Measurements from ENCODE around the gene DNAJA3. TPM values are rescaled to one million over a fixed set of nuclear protein-coding genes. Genes with fewer than 3 reads are reported as not detected.
A peak's percentile ranks its signal among the peaks of the same experiment; 100 is the strongest.

The DNAJA3 gene
- total and polyA plus RNA-seq, 10 of the 15 experiments (the other 5 are each of a cell fraction or from before 2014, with no cell fraction given) = 8.4 to 141 (median 60.8) TPM

- TF ChIP-seq ZNF207 (IDR thresholded peaks at IDR 0.05; ENCODE audit: borderline replicate concordance) = peak; percentile 88; the same call in 1 of the 2 replicates
- TF ChIP-seq, protein P1, sequence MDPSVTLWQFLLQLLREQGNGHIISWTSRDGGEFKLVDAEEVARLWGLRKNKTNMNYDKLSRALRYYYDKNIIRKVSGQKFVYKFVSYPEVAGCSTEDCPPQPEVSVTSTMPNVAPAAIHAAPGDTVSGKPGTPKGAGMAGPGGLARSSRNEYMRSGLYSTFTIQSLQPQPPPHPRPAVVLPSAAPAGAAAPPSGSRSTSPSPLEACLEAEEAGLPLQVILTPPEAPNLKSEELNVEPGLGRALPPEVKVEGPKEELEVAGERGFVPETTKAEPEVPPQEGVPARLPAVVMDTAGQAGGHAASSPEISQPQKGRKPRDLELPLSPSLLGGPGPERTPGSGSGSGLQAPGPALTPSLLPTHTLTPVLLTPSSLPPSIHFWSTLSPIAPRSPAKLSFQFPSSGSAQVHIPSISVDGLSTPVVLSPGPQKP (IDR thresholded peaks at IDR 0.05; ENCODE audit: low read depth, low read length) = no peak; the same call in 1 of the 2 replicates
- TF ChIP-seq, protein P2, sequence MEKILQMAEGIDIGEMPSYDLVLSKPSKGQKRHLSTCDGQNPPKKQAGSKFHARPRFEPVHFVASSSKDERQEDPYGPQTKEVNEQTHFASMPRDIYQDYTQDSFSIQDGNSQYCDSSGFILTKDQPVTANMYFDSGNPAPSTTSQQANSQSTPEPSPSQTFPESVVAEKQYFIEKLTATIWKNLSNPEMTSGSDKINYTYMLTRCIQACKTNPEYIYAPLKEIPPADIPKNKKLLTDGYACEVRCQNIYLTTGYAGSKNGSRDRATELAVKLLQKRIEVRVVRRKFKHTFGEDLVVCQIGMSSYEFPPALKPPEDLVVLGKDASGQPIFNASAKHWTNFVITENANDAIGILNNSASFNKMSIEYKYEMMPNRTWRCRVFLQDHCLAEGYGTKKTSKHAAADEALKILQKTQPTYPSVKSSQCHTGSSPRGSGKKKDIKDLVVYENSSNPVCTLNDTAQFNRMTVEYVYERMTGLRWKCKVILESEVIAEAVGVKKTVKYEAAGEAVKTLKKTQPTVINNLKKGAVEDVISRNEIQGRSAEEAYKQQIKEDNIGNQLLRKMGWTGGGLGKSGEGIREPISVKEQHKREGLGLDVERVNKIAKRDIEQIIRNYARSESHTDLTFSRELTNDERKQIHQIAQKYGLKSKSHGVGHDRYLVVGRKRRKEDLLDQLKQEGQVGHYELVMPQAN (conservative IDR thresholded peaks at IDR 0.05) = no peak; the same call in 1 of the 2 replicates
- peak; percentile 98 for TF ChIP-seq POLR2A (IDR thresholded peaks at IDR 0.05; ENCODE audit: low read depth, low read length)
- TF ChIP-seq, protein P3, sequence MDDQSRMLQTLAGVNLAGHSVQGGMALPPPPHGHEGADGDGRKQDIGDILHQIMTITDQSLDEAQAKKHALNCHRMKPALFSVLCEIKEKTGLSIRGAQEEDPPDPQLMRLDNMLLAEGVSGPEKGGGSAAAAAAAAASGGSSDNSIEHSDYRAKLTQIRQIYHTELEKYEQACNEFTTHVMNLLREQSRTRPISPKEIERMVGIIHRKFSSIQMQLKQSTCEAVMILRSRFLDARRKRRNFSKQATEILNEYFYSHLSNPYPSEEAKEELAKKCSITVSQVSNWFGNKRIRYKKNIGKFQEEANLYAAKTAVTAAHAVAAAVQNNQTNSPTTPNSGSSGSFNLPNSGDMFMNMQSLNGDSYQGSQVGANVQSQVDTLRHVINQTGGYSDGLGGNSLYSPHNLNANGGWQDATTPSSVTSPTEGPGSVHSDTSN (IDR thresholded peaks at IDR 0.05; ENCODE audit: insufficient replicate concordance, low read depth, low read length) = no peak
- no peak for TF ChIP-seq BCL11A (IDR thresholded peaks at IDR 0.05; ENCODE audit: low read depth, low read length)
- TF ChIP-seq SMAD1 (IDR thresholded peaks at IDR 0.05; ENCODE audit: low read depth, partially characterized antibody) = peak; percentile 90
- TF ChIP-seq PRDM15 (CRISPR knock-in tag; IDR thresholded peaks at IDR 0.05) = no peak
- TF ChIP-seq ATF3 (IDR thresholded peaks at IDR 0.05; ENCODE audit: borderline replicate concordance, extremely low read depth, low read depth, low read length) = peak; percentile 45; the same call in 1 of the 2 replicates
- TF ChIP-seq, protein P4, sequence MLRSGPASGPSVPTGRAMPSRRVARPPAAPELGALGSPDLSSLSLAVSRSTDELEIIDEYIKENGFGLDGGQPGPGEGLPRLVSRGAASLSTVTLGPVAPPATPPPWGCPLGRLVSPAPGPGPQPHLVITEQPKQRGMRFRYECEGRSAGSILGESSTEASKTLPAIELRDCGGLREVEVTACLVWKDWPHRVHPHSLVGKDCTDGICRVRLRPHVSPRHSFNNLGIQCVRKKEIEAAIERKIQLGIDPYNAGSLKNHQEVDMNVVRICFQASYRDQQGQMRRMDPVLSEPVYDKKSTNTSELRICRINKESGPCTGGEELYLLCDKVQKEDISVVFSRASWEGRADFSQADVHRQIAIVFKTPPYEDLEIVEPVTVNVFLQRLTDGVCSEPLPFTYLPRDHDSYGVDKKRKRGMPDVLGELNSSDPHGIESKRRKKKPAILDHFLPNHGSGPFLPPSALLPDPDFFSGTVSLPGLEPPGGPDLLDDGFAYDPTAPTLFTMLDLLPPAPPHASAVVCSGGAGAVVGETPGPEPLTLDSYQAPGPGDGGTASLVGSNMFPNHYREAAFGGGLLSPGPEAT (IDR thresholded peaks at IDR 0.05; ENCODE audit: low read depth) = no peak
- no peak for TF ChIP-seq E2F8 (IDR thresholded peaks at IDR 0.05; ENCODE audit: low read depth, partially characterized antibody)
- TF ChIP-seq TAF1 (IDR thresholded peaks at IDR 0.05; ENCODE audit: borderline replicate concordance, low read depth, low read length) = peak; percentile 97
- no peak for TF ChIP-seq USF2 (IDR thresholded peaks at IDR 0.05; ENCODE audit: borderline replicate concordance, low read depth, low read length)
Measured at GRCh38 chr16:4425378-4426020, at the start of gene DNAJA3 (continued).

Measured in GM12878 (cell line).